ENCODE data around the gene NUP210. TPM values are rescaled to one million over a fixed set of nuclear protein-coding genes. Genes with fewer than 3 reads are reported as not detected.

NUP210 gene
- total and polyA plus RNA-seq, 4 donors: 9.9 to 38.6 (median 22.9) TPM

GRCh38 chr3:13275376-13276005 is 144.6 kb downstream of the NUP210 start:
- no peaks in the 10 kb centered on the region for H3K27me3 ChIP-seq (ENCODE audit: control insufficient read depth in 4 of 4, insufficient read depth in 4 of 4, low read length in 3 of 4)
- H3K4me3 ChIP-seq (ENCODE audit: low read depth in 1 of 3, low read length in 3 of 3): no peak overlapping the region
- no peaks in the 10 kb centered on the region for H3K9me3 ChIP-seq (ENCODE audit: control insufficient read depth in 4 of 4, low read length in 3 of 4)
- no peak for TF ChIP-seq SP1 (IDR thresholded peaks at IDR 0.05)
- no peak for TF ChIP-seq RXRA (IDR thresholded peaks at IDR 0.05)
- no peak for TF ChIP-seq GABPA (IDR thresholded peaks at IDR 0.05 in 1 of 2, conservative IDR thresholded peaks at IDR 0.05 in 1 of 2)
- TF ChIP-seq RAD21 (IDR thresholded peaks at IDR 0.05): no peak
- TF ChIP-seq FOXA1 (IDR thresholded peaks at IDR 0.05): no peak
- TF ChIP-seq, protein P1, sequence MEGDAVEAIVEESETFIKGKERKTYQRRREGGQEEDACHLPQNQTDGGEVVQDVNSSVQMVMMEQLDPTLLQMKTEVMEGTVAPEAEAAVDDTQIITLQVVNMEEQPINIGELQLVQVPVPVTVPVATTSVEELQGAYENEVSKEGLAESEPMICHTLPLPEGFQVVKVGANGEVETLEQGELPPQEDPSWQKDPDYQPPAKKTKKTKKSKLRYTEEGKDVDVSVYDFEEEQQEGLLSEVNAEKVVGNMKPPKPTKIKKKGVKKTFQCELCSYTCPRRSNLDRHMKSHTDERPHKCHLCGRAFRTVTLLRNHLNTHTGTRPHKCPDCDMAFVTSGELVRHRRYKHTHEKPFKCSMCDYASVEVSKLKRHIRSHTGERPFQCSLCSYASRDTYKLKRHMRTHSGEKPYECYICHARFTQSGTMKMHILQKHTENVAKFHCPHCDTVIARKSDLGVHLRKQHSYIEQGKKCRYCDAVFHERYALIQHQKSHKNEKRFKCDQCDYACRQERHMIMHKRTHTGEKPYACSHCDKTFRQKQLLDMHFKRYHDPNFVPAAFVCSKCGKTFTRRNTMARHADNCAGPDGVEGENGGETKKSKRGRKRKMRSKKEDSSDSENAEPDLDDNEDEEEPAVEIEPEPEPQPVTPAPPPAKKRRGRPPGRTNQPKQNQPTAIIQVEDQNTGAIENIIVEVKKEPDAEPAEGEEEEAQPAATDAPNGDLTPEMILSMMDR (IDR thresholded peaks at IDR 0.05; ENCODE audit: low read depth, low read length, missing input control): no peak
- no peak for TF ChIP-seq HNF4A (conservative IDR thresholded peaks at IDR 0.05)
- WGBS: 92% methylated on average over 14 of the region's 14 CpGs
- no peak overlapping the region for H3K27ac ChIP-seq (ENCODE audit: low read depth in 1 of 2, low read length in 2 of 2)
- H3K4me1 ChIP-seq (ENCODE audit: control insufficient read depth in 4 of 4, insufficient read depth in 4 of 4, low read length in 3 of 4): peaks cover 8 to 38% (median 27%) of the 10 kb centered on the region in 4 donors
- H3K36me3 ChIP-seq (ENCODE audit: control insufficient read depth in 4 of 4, insufficient read depth in 3 of 4, low read depth in 1 of 4, low read length in 3 of 4): no peaks in the 10 kb centered on the region
- H3K9ac ChIP-seq (ENCODE audit: low read depth in 1 of 2, low read length in 2 of 2): no peak overlapping the region
- DNase-seq (ENCODE audit: low spot score): no peak

DNA sequence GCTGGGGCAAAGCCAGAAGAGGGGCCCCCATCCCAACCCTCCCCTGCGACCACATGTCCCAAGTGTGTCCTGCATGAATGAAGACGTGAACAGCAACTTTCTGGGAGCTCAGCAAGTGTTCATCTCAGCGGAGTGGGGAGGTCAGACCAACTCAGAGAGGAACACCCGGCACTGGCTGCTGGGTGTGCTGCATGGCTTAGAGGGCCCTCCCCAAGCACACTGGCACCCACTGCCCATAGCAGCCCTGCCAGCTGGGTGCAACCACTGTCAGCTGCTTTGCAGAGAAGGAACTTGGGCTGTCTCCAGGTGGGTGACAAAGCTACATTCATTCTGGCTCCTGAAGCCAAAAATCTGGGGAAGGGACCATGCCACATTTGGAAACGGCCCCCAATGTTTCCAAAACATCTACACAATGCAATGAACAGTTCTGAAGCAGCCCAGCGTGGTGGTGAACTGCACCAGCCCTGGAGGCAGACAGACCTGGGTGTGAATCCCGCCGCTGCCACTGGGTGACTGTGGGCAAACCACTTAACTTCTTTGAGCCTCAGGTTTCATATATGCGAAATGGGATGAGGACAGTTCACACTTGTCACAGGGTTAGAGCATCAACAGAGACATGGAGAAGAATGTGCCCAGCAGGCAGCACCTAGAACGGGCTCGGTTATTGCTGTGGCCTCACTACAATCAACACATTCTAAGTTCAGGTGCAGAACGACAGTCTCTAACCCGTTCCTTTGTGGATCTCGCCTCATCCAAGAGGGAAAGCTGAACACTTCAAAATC is 145.4 kb downstream of the NUP210 start:
- Histone ChIP-seq H3K27me3 (ENCODE audit: control insufficient read depth in 4 of 4, insufficient read depth in 4 of 4, low read length in 3 of 4) (no peaks in the 10 kb centered on the region), H3K9ac (ENCODE audit: low read depth in 1 of 2, low read length in 2 of 2) (no peak overlapping the region), H3K27ac (ENCODE audit: low read depth in 1 of 2, low read length in 2 of 2) (no peak overlapping the region), H3K4me1 (ENCODE audit: control insufficient read depth in 4 of 4, insufficient read depth in 4 of 4, low read length in 3 of 4) (peaks cover 8 to 33% (median 27%) of the 10 kb centered on the region in 4 donors), H3K4me3 (ENCODE audit: low read depth in 1 of 3, low read length in 3 of 3) (no peak overlapping the region), H3K9me3 (ENCODE audit: control insufficient read depth in 4 of 4, low read length in 3 of 4) (no peaks in the 10 kb centered on the region), H3K36me3 (ENCODE audit: control insufficient read depth in 4 of 4, insufficient read depth in 3 of 4, low read depth in 1 of 4, low read length in 3 of 4) (no peaks in the 10 kb centered on the region)
- TF ChIP-seq SP1 (IDR thresholded peaks at IDR 0.05) (no peak), HNF4A (conservative IDR thresholded peaks at IDR 0.05) (no peak), TAF1 (conservative IDR thresholded peaks at IDR 0.05) (no peak), RXRA (IDR thresholded peaks at IDR 0.05) (no peak), MAX (IDR thresholded peaks at IDR 0.05) (no peak), NR2F2 (IDR thresholded peaks at IDR 0.05) (no peak), YY1 (IDR thresholded peaks at IDR 0.05) (no peak), RAD21 (IDR thresholded peaks at IDR 0.05) (no peak), GABPA (IDR thresholded peaks at IDR 0.05 in 1 of 2, conservative IDR thresholded peaks at IDR 0.05 in 1 of 2) (no peak), JUND (IDR thresholded peaks at IDR 0.05) (no peak), ZBTB33 (IDR thresholded peaks at IDR 0.05) (no peak), FOXA1 (IDR thresholded peaks at IDR 0.05) (no peak)
- TF ChIP-seq, protein P1 (IDR thresholded peaks at IDR 0.05; ENCODE audit: low read depth, low read length, missing input control): no peak
- TF ChIP-seq, protein P2, sequence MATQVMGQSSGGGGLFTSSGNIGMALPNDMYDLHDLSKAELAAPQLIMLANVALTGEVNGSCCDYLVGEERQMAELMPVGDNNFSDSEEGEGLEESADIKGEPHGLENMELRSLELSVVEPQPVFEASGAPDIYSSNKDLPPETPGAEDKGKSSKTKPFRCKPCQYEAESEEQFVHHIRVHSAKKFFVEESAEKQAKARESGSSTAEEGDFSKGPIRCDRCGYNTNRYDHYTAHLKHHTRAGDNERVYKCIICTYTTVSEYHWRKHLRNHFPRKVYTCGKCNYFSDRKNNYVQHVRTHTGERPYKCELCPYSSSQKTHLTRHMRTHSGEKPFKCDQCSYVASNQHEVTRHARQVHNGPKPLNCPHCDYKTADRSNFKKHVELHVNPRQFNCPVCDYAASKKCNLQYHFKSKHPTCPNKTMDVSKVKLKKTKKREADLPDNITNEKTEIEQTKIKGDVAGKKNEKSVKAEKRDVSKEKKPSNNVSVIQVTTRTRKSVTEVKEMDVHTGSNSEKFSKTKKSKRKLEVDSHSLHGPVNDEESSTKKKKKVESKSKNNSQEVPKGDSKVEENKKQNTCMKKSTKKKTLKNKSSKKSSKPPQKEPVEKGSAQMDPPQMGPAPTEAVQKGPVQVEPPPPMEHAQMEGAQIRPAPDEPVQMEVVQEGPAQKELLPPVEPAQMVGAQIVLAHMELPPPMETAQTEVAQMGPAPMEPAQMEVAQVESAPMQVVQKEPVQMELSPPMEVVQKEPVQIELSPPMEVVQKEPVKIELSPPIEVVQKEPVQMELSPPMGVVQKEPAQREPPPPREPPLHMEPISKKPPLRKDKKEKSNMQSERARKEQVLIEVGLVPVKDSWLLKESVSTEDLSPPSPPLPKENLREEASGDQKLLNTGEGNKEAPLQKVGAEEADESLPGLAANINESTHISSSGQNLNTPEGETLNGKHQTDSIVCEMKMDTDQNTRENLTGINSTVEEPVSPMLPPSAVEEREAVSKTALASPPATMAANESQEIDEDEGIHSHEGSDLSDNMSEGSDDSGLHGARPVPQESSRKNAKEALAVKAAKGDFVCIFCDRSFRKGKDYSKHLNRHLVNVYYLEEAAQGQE (IDR thresholded peaks at IDR 0.05): no peak
- TF ChIP-seq, protein P3, sequence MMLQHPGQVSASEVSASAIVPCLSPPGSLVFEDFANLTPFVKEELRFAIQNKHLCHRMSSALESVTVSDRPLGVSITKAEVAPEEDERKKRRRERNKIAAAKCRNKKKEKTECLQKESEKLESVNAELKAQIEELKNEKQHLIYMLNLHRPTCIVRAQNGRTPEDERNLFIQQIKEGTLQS (IDR thresholded peaks at IDR 0.05): no peak
- no peak for DNase-seq (ENCODE audit: low spot score)
- 90% methylated on average over 14 of the region's 14 CpGs for WGBS

Measured in liver (tissue), 9 donors.